HG03378 (cell line): ENCODE data around the gene SPATA21.
A peak's percentile ranks its signal among the peaks of the same experiment; 100 is the strongest.

Experiments
- ATAC-seq: cut with Tn5 transposase; IDR thresholded peaks from one replicate; pipeline ENCODE4 v1.9.1; 2021; ENCODE audit warnings: mild to moderate bottlenecking, moderate library complexity; ENCODE audit not compliant: unreplicated experiment

SPATA21 gene

GRCh38 chr1:16451841-16452528, 14.8 kb upstream of the SPATA21 start:
- no peak for ATAC-seq

GRCh38 chr1:16450863-16451481, 13.7 kb upstream of the SPATA21 start:
- ATAC-seq: no peak

- ATAC-seq: no peak
These were observed 12.4 kb upstream of the SPATA21 start for GRCh38 chr1:16449666-16450065.

- no peak for ATAC-seq
These were observed 11.8 kb upstream of the SPATA21 start for GRCh38 chr1:16449065-16449464.

GRCh38 chr1:16447641-16448040, 10.4 kb upstream of the SPATA21 start:
- ATAC-seq: no peak

GRCh38 chr1:16446116-16446515, 8.9 kb upstream of the SPATA21 start:
- ATAC-seq: no peak

- ATAC-seq: no peak
These were observed 7.8 kb upstream of the SPATA21 start for GRCh38 chr1:16445052-16445451.

- no peak for ATAC-seq
These were observed 6.9 kb upstream of the SPATA21 start for GRCh38 chr1:16443975-16444770.

GRCh38 chr1:16442941-16443340, 5.7 kb upstream of the SPATA21 start:
- ATAC-seq: no peak

GRCh38 chr1:16442265-16442664, 5.0 kb upstream of the SPATA21 start:
- ATAC-seq: no peak

- no peak for ATAC-seq
These were observed 4.0 kb upstream of the SPATA21 start for GRCh38 chr1:16441282-16441665.

- peak; percentile 59 for ATAC-seq
These were observed 3.5 kb upstream of the SPATA21 start, which contains the start of gene NECAP2 for GRCh38 chr1:16440470-16441281. Gene NECAP2 (plus strand): TSS chr1:16440724. CDS start chr1:16440762, 38 bp downstream.

- no peak for ATAC-seq
These were observed 2.9 kb upstream of the SPATA21 start for GRCh38 chr1:16440131-16440469.

- ATAC-seq: no peak
These were observed 1.7 kb upstream of the SPATA21 start for GRCh38 chr1:16438924-16439323.

- ATAC-seq: no peak
These were observed 1.3 kb upstream of the SPATA21 start for GRCh38 chr1:16438516-16438915.

- no peak for ATAC-seq
These were observed 2.7 kb downstream of the SPATA21 start for GRCh38 chr1:16434501-16434900.

- no peak for ATAC-seq
These were observed 3.2 kb downstream of the SPATA21 start for GRCh38 chr1:16434007-16434406.

- ATAC-seq: no peak
These were observed 4.2 kb downstream of the SPATA21 start for GRCh38 chr1:16433030-16433429.

GRCh38 chr1:16430606-16431005, 6.6 kb downstream of the SPATA21 start:
- no peak for ATAC-seq

GRCh38 chr1:16425125-16426025, 11.8 kb downstream of the SPATA21 start:
- ATAC-seq: no peak
